Inflammatory macrophage treated with lipopolysaccharide for 4 hours (primary cell): ENCODE measurements around the gene GALNT17.
"Not testable (repeated sequence)": the region's sequence is repeated elsewhere in the genome, so short reads cannot be mapped to it uniquely, and the experiment has no call there.

Experiments
- DNase-seq: peaks from one replicate; pipeline ENCODE4 v3.0.0-alpha.2; 2020

Gene GALNT17

GRCh38 chr7:71707041-71707440 lies 575.1 kb downstream of the GALNT17 start:
- DNase-seq: no peak

- DNase-seq: no peak
Measured at GRCh38 chr7:71708710-71709109, 576.8 kb downstream of the GALNT17 start.

DNA sequence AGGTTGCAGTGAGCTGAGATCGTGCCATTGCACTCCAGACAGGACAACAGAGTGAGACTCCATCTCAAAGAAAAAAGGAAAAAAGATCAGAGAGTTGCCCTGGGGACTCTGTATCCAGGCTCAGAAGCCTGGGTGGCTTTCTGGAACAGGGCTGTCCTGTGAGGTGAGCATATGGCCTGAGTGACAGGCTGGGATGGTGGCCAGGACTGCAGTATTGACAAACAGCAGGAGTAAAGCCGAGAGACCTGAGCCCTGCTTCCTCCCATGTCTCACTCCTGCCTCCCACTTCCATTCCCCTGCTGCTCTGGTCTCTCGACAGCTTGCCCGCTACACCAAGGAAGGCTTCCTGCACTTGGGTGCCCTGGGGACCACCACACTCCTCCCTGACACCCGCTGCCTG lies 578.5 kb downstream of the GALNT17 start:
- no peak for DNase-seq

DNA sequence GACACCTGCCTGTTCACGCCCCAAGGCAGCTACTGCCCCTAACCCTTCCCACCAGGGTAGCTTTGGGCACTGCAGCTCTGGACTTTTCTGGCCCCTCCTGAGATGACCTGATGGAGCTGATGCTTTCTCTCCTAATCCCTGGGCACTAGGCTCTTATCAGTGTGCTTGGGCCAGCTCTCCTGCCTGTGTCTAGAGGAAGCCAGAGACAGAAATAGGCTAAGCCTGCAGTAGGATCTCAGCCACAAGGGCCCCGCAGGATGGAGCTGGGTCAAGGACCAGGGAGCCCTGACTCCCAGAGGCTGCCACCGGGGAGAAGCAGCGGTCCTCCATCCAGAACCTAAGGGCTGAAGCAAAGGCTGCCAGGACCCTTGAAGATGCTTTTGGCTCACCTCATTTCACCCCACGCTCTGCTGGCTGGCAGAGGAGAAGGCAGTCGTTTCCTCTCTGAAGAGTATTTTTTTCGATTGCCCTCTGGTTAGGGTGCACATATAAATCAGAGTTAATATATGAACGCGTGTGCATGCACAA lies 580.8 kb downstream of the GALNT17 start:
- DNase-seq: no peak

GRCh38 chr7:71716690-71717089 lies 584.7 kb downstream of the GALNT17 start:
- no peak for DNase-seq

DNA sequence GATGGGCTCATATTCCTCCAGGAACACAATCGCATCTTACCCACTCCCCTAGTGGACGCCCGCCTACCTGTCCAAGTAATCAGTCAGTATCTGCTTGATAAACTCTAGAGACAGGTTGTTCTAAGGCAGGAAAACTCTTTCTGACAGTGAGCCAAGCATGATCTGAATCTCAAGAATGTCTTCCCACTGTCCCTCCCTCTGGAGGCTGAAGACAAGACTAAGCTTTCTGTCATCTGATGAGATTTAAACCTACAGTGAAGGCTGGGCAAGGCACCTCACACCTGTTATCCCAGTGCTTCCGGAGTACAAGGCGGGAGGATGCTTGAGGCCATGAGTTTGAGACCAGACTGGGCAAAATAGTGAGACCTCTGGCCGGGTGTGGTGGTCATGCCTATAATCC lies 586.6 kb downstream of the GALNT17 start:
- DNase-seq: no peak

DNA sequence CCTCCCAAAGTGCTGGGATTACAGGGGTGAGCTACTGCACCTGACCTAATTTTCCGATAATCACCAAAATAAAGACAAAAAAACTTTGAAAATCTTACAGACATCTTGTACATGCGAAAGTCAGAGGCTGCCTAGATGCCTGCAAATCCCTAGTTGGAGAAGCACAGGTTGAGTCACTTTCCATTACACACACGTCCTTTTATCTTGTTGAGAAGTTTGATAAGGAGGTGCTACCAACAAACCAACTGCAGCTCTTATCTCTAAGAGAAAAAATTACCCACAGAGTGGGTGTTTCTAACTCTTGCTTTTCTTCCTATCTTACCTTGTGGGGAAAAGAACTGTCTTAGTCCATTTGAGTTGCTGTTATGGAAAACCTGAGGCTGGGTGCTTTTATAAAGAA lies 589.8 kb downstream of the GALNT17 start:
- no peak for DNase-seq

DNA sequence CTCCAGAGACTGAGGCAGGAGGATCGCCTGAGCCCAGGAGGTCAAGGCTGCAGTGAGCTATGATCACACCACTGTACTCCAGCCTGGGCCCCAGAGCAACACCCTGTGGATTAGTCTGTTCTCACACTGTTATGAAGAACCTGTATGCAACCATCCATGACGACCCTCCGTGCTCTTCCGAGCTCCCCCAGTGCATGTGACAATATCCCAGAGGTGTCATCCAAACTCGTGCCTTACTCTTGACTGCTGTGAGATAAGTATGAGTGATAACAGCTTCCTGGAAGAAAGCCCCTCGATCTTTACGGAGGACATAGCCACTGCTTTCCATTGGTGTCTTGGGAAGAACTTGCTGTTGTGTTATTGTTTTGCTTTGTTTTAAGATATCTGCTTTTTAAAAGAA lies 591.9 kb downstream of the GALNT17 start:
- DNase-seq: no peak

GRCh38 chr7:71727347-71727746 lies 595.4 kb downstream of the GALNT17 start:
- DNase-seq: no peak

- no peak for DNase-seq
Measured at GRCh38 chr7:71731740-71732139, 599.8 kb downstream of the GALNT17 start.

DNA sequence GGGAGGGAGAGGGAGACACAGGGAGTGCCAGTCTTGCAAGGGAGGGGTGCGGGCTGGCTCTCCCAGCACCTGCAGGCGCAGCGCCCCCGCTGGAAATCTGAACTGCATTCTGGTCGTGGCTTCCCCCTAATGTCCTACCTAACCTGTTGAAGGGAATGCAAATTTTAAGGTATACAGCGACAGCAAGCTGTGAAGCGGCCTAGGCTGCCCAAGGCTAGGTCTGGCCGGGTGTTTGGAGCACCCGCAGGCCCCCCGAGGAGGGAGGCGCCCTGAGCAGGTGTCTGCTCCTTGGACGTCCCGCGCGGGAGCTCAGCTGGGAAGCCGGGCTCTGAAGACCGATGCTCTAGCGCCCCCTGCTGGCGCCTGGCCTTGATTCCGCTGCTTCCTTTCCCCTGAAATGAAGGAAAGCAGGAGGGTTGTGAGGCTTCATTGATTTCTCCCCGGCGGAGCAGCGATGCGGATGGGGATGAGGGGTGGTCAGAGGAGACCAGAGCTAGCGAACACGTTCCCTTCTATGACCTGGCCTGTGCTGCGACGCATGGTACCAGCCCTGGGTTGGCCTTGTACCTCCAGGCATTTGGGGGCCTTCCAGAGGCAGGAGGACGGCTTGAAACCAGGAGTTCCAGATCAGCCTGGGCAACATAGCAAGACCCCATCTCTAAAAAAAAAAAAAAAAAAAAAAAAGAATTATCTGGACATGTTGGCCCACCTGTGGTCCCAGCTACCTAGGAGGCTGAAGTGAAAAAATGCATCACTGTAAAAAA lies 601.3 kb downstream of the GALNT17 start:
- DNase-seq: peak; percentile 58

- DNase-seq: peak; percentile 50
Measured at GRCh38 chr7:71735961-71736556, 604.1 kb downstream of the GALNT17 start.

DNA sequence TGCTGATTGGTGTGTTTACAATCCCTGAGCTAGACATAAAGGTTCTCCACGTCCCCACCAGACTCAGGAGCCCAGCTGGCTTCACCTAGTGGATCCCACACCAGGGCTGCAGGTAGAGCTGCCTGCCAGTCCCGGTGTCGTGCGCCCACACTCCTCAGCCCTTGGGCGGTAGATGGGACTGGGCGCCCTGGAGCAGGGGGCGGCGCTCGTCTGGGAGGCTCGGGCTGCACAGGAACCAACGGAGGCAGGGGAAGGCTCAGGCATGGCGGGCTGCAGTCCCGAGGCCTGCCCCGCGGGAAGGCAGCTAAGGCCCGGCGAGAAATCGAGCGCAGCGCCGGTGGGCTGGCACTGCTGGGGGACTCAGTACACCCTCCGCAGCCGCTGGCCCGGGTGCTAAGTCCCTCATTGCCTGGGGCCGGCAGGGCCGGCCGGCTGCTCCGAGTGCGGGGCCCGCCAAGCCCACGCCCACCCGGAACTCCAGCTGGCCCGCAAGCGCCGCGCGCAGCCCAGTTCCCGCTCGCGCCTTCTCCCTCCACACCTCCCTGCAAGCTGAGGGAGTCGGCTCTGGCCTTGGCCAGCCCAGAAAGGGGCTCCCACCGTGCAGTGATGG lies 606.1 kb downstream of the GALNT17 start:
- not testable (repeated sequence) for DNase-seq

GRCh38 chr7:71739520-71740173 lies 607.7 kb downstream of the GALNT17 start:
- no peak for DNase-seq

- DNase-seq: no peak
Measured at GRCh38 chr7:71740174-71740560, 608.2 kb downstream of the GALNT17 start.

GRCh38 chr7:71746006-71746405 lies 614.1 kb downstream of the GALNT17 start:
- no peak for DNase-seq

- no peak for DNase-seq
Measured at GRCh38 chr7:71750290-71750689, 618.3 kb downstream of the GALNT17 start.

- peak; percentile 21 for DNase-seq
Measured at GRCh38 chr7:71752171-71752935, 620.4 kb downstream of the GALNT17 start.

DNA sequence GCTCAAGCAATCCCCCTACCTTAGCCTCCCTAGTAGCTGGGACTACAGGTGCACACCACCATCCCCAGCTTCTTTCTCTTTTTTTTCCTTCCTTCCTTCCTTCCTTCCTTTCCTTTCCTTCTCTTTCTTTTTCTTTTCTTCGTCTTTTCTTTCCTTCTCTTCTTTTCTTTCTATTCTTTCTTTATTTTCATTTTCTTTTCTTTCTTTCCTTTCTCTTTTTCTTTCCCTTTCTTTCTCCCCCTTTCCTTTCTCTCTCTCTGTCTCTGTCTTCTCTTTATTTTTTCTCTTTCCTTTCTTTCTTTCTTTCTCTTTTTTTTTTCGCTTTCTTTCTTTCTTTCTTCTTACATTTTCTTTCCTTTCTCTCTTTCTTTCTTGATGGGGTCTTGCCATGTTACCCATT lies 621.3 kb downstream of the GALNT17 start:
- no peak for DNase-seq

DNA sequence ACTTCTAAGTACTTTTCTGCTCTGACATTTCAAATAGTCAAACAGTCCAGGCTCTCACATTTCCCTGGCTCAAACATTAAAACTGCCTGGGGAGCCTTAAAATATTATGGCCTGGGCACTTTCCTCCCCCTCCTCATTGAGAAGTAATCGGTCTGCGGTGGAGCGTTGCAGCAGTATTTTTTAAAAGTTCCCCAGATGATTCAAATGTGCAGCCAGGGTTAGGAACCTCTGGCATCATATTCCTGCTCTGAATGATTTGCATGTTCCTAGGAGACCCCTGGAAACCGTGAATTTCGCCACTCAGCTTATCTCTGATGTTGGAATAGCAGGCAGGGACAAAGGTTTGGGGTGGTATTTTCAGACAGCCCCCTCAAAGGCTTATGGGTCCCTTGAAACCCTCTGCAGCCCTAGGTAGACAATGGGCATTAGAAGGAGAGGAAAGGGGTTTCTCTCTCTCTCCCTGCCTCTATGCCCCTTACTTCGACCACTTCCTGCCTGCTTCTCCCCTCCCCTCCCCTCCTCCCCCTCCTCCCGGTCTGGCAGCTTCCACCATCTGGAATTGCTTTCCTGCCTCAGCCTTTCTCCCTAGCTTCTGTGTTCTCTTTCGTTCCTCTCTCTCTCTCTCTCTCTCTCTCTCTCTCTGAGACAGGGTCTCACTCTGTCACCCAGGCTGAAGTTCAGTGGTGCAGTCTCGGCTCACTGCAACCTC lies 622.2 kb downstream of the GALNT17 start:
- no peak for DNase-seq

- no peak for DNase-seq
Measured at GRCh38 chr7:71754828-71755227, 622.9 kb downstream of the GALNT17 start.

DNA sequence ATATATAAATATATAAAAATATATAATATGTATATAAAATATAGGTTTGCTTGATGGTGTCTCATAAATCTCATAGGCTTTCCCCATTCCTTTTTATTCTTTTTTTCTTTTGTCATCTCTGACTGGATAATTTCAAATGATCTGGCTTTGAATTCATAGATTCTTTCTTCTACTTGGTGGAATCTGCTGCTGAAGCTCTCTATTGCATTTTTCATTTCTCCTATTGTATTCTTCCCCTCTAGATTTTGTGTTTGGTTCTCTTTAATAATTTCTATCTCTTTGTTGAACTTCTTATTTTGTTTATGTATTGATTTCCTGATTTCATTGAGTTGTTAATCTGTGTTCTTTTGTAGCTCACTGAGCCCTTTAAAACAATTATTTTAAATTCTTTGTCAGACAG lies 629.4 kb downstream of the GALNT17 start:
- DNase-seq: no peak
